Thymus (tissue), 11 donors: Measurements from ENCODE around the gene GPATCH8. TPM values are rescaled to one million over a fixed set of nuclear protein-coding genes. Genes with fewer than 3 reads are reported as not detected.
"Not testable (repeated sequence)": the region's sequence is repeated elsewhere in the genome, so short reads cannot be mapped to it uniquely, and the experiment has no call there.

ENCODE experiments used
- DNase-seq, 9 donors: peaks; one replicate each; pipeline ENCODE4 v3.0.0-alpha.2; 2013; ENCODE audit warnings: low spot score in 9 of 9, low read depth in 6 of 9, missing footprints in 1 of 9
- H3K27ac ChIP-seq, 2 donors: one replicate each; pipeline ENCODE4 v1.5.1; 2013; ENCODE audit warnings: control low read depth in 1 of 2, low read depth in 1 of 2, low read length in 1 of 2, mild to moderate bottlenecking in 1 of 2, moderate library complexity in 1 of 2
- H3K27me3 ChIP-seq, 2 donors: one replicate each; pipeline ENCODE4 v1.5.1; 2013; ENCODE audit warnings: low read length in 1 of 2; ENCODE audit not compliant: control insufficient read depth in 2 of 2, insufficient read depth in 1 of 2
- H3K36me3 ChIP-seq, 2 donors: one replicate each; pipeline ENCODE4 v1.5.1; 2013; ENCODE audit warnings: low read length in 1 of 2, mild to moderate bottlenecking in 1 of 2, moderate library complexity in 1 of 2; ENCODE audit not compliant: control insufficient read depth in 2 of 2, insufficient read depth in 2 of 2
- H3K4me1 ChIP-seq, 2 donors: one replicate each; pipeline ENCODE4 v1.5.1; 2013; ENCODE audit warnings: low read length in 2 of 2; ENCODE audit not compliant: control insufficient read depth in 2 of 2, insufficient read depth in 2 of 2
- H3K4me3 ChIP-seq, 2 donors: one replicate each; pipeline ENCODE4 v1.5.1; 2013; ENCODE audit warnings: low read length in 2 of 2, control low read depth in 1 of 2, mild to moderate bottlenecking in 1 of 2
- H3K9me3 ChIP-seq, 2 donors: one replicate each; pipeline ENCODE4 v1.5.1; 2013; ENCODE audit warnings: low read length in 1 of 2, mild to moderate bottlenecking in 1 of 2; ENCODE audit not compliant: control insufficient read depth in 2 of 2, insufficient read depth in 1 of 2
- WGBS: extraction: QIAGEN DNeasy Blood & Tissue Kit; methylation state at CpG from one replicate; pipeline ENCODE4 v1.1.7; 2013; 5-methylcytosine and 5-hydroxymethylcytosine counted together
- polyA plus RNA-seq: library from polyadenylated mRNA; stranded (reverse); fragments of 200-250 nt; gene quantifications from one replicate; pipeline ENCODE4 v1.2.3, GENCODE V29; 2013
- total RNA-seq: library from RNA; stranded (reverse); fragments of 120-200 nt; gene quantifications from one replicate; pipeline ENCODE4 v1.2.4, GENCODE V29; 2013
- donor health status: healthy.

The GPATCH8 gene
- total and polyA plus RNA-seq, 2 donors = 11.1 to 12.7 TPM

DNA sequence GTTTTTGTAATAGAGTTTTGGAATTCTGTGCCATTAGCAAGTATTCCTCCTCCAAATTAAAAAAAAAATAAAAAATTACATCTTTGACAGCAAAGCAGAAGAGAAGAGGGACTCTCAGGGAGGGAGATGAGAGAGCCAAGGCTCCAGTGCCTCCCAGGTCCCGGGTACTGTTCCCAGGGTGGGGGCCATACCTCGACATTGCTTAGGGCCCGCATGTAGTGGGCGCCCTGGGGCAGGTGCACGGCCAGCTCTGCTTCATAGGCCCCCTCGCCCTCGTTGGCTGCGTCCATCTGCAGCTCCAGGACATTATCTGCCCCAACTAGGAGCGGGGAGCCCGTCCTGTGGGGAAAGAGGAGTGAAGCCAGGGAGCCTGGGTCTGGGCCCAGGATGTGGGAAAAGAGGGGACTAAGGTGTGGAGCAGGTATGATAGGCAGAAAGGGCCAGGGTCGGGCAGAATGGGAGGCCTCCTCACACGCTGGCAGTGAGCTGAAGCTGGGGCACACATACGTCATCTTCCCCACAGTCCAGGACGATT lies 125.0 kb downstream of the GPATCH8 start:
- H3K4me1 ChIP-seq = no peaks in the 10 kb centered on the region
- no peak for DNase-seq
- peaks cover 0 to 2% of the 10 kb centered on the region in 2 donors for H3K9me3 ChIP-seq
- H3K36me3 ChIP-seq = no peaks in the 10 kb centered on the region
- WGBS = 96% methylated on average over 14 of the region's 14 CpGs
- H3K27me3 ChIP-seq = peaks cover under 1 to 64% of the 10 kb centered on the region in 2 donors
- no peak overlapping the region for H3K27ac ChIP-seq
- no peak overlapping the region for H3K4me3 ChIP-seq

- Histone ChIP-seq H3K27ac (no peak overlapping the region), H3K4me3 (no peak overlapping the region), H3K9me3 (peaks cover 0 to 2% of the 10 kb centered on the region in 2 donors), H3K4me1 (no peaks in the 10 kb centered on the region), H3K36me3 (no peaks in the 10 kb centered on the region), H3K27me3 (peaks cover 2 to 64% of the 10 kb centered on the region in 2 donors)
- no peak for DNase-seq
- 92% methylated on average over 12 of the region's 12 CpGs for WGBS
Observed at GRCh38 chr17:44376779-44377178, 126.4 kb downstream of the GPATCH8 start.

DNA sequence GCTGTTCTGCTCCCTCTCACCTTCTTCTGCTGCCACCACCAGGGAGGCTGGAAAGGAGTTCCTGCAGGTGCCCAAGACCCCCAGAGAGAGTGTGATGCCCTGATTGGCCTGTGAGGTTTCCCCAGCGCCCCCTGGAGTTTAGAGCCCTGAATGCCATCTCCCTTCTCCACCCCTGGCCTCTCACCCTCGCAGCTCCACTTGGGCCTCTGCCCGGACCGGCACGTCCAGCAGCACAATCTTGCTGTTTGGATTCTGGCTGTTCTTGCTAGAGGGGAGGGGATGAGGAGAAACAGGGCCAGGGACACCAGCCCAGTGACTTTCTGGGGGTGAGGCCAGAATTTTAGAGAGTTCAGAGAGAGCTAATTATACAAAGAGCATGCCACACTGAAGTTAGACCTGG lies 127.1 kb downstream of the GPATCH8 start:
- Histone ChIP-seq H3K9me3 (peaks cover 0 to 2% of the 10 kb centered on the region in 2 donors), H3K4me1 (no peaks in the 10 kb centered on the region), H3K36me3 (no peaks in the 10 kb centered on the region), H3K4me3 (no peak overlapping the region), H3K27ac (no peak overlapping the region), H3K27me3 (peaks cover 2 to 63% of the 10 kb centered on the region in 2 donors)
- WGBS = 66% methylated on average over 5 of the region's 5 CpGs
- peak in 1 of 9 donors; percentile 20 for DNase-seq

GRCh38 chr17:44375196-44376017 lies 127.8 kb downstream of the GPATCH8 start:
- Histone ChIP-seq H3K4me1 (no peaks in the 10 kb centered on the region), H3K27ac (no peak overlapping the region), H3K4me3 (no peak overlapping the region), H3K9me3 (peaks cover 0 to 2% of the 10 kb centered on the region in 2 donors), H3K27me3 (peaks cover 2 to 63% of the 10 kb centered on the region in 2 donors), H3K36me3 (no peaks in the 10 kb centered on the region)
- no peak for DNase-seq
- WGBS = 66% methylated on average over 22 of the region's 22 CpGs

- no peak overlapping the region for H3K27ac ChIP-seq
- DNase-seq = no peak
- H3K9me3 ChIP-seq = peaks cover 0 to 2% of the 10 kb centered on the region in 2 donors
- H3K4me1 ChIP-seq = no peaks in the 10 kb centered on the region
- WGBS = 49% methylated on average over 31 of the region's 31 CpGs
- peaks cover 2 to 67% of the 10 kb centered on the region in 2 donors for H3K27me3 ChIP-seq
- H3K36me3 ChIP-seq = no peaks in the 10 kb centered on the region
- no peak overlapping the region for H3K4me3 ChIP-seq
Observed at GRCh38 chr17:44374306-44375195, 128.7 kb downstream of the GPATCH8 start.

- H3K27ac ChIP-seq = no peak overlapping the region
- WGBS = 86% methylated on average over 10 of the region's 10 CpGs
- no peaks in the 10 kb centered on the region for H3K4me1 ChIP-seq
- no peak overlapping the region for H3K4me3 ChIP-seq
- DNase-seq = no peak
- peaks cover 2 to 68% of the 10 kb centered on the region in 2 donors for H3K27me3 ChIP-seq
- no peaks in the 10 kb centered on the region for H3K9me3 ChIP-seq
- no peaks in the 10 kb centered on the region for H3K36me3 ChIP-seq
Observed at GRCh38 chr17:44372036-44372435, 131.2 kb downstream of the GPATCH8 start.

DNA sequence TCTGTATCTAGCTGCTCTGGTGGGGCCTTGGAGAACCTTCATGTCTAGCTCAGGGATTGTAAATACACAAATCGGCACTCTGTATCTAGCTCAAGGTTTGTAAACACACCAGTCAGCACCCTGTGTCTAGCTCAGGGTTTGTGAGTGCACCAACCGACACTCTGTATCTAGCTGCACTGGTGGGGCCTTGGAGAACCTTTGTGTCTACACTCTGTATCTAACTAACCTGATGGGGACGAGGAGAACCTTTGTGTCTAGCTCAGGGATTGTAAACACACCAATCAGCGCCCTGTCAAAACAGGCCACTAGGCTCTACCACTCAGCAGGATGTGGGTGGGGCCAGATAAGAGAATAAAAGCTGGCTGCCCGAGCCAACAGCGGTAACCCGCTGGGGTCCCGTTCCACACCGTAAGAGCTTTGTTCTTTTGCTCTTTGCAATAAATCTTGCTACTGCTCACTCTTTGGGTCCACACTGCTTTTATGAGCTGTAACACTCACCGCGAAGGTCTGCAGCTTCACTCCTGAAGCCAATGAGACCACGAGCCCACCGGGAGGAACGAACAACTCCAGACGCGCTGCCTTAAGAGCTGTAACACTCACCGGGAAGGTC lies 133.7 kb downstream of the GPATCH8 start:
- WGBS = 47% methylated on average over 17 of the region's 17 CpGs
- not testable (repeated sequence) for H3K36me3 ChIP-seq, H3K9me3 ChIP-seq, H3K4me1 ChIP-seq, H3K27ac ChIP-seq, H3K4me3 ChIP-seq, DNase-seq
- H3K27me3 ChIP-seq = peaks cover 2 to 63% of the 10 kb centered on the region in 2 donors

GRCh38 chr17:44368391-44369243 lies 134.6 kb downstream of the GPATCH8 start:
- WGBS = 97% methylated on average over 42 of the region's 42 CpGs
- not testable (repeated sequence) for H3K4me3 ChIP-seq, H3K4me1 ChIP-seq, H3K27ac ChIP-seq, H3K9me3 ChIP-seq, DNase-seq, H3K36me3 ChIP-seq
- peaks cover 4 to 62% of the 10 kb centered on the region in 2 donors for H3K27me3 ChIP-seq
